HepG2 (cell line): ENCODE data around the gene PNPLA1.

Experiments used
- CBFB ChIP-seq: sonication (generic); formaldehyde crosslinking; IDR thresholded peaks from 2 replicates; pipeline ENCODE4 v1.4.0; 2020; ENCODE audit warnings: missing genetic modification reagents
- CCAR2 ChIP-seq: fragments of 200-400 bp; formaldehyde crosslinking; optimal IDR thresholded peaks from 2 replicates; pipeline ENCODE3; 2018; ENCODE audit warnings: low read depth, mild to moderate bottlenecking, low read length, moderate library complexity
- GATAD1 ChIP-seq: IDR thresholded peaks from 2 replicates; pipeline ENCODE4 v1.6.1; 2016; ENCODE audit warnings: missing genetic modification reagents, missing compliant biosample characterization
- HMG20A ChIP-seq: IDR thresholded peaks from 2 replicates; pipeline ENCODE4 v1.6.1; 2016; ENCODE audit warnings: borderline replicate concordance
- SMARCC2 ChIP-seq: fragments of 450-650 bp; IDR thresholded peaks from 2 replicates; pipeline ENCODE4 v1.6.1; 2017; ENCODE audit warnings: antibody characterized with exemption, mild to moderate bottlenecking
- ZNF777 ChIP-seq: sonication (generic); formaldehyde crosslinking; IDR thresholded peaks from 2 replicates; pipeline ENCODE4 v1.4.0; 2020; ENCODE audit warnings: missing genetic modification reagents
- ZNF790 ChIP-seq: sonication (generic); formaldehyde crosslinking; IDR thresholded peaks from 2 replicates; pipeline ENCODE4 v1.8.0; 2022; ENCODE audit warnings: missing genetic modification reagents, mild to moderate bottlenecking, borderline replicate concordance

DNA sequence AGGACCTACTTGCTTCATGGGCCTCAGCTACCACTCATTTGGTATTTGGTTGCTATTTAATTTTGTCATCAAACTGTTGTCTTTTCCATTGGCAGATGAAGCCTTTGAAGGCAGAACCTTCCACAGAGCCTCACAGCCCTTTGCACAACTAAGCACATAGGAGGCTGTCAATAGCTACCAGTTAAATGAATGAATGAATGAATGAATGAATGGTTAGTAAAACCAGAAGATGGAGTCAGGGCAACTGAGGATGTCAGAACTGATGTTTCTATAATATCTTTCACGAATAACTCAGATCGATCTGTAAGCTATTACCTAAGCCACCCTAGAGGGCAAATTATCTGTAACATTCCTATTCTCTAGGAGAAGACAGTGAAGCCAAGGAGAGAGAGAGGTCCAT is 47.8 kb downstream of the PNPLA1 start:
- no peak for TF ChIP-seq CBFB (CRISPR knock-in tag)
- no peak for TF ChIP-seq ZNF790 (CRISPR knock-in tag)
- TF ChIP-seq GATAD1 (CRISPR knock-in tag) = no peak
- TF ChIP-seq ZNF777 (CRISPR knock-in tag) = no peak
- no peak for TF ChIP-seq HMG20A (CRISPR knock-in tag)
- no peak for TF ChIP-seq CCAR2
- no peak for TF ChIP-seq SMARCC2
